GM19099 (cell line): Measurements from ENCODE around the gene EIF2S1.

Experiments used
- POLR2A ChIP-seq: IDR thresholded peaks from 3 replicates; pipeline ENCODE4 v1.6.1; 2011; ENCODE audit warnings: low read depth; ENCODE audit not compliant: insufficient read length; ENCODE audit errors: extremely low read depth

EIF2S1 gene

GRCh38 chr14:67359775-67360469 lies at the start of gene EIF2S1, which contains the start of gene ATP6V1D:
EIF2S1 (plus strand) TSS chr14:67360328; CDS start chr14:67364768, 4,440 bp downstream.
ATP6V1D (minus strand) TSS chr14:67359804; CDS start chr14:67359698, 106 bp downstream.
- peak; percentile 90 for TF ChIP-seq POLR2A

DNA sequence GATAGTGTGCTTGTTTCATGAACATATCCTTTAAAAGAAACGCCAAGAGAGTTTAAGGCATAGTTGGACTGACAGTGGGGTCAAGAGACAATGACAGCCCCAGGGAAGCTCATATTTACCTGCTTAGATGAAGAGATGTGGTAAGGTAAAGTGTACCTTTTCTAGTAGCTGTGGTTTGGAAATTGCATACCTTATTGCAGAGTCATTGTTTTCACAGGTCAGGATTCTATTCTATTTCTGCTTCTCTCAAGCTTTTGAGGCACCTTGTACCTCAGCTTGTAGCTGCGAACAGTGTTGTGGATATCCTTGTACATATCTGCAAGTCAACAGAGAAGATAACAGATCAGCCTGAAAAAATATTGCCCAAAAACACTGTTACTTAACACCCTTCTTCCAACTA lies 48.3 kb upstream of the EIF2S1 start:
- no peak for TF ChIP-seq POLR2A

- no peak for TF ChIP-seq POLR2A
Observed at GRCh38 chr14:67313153-67313552, 47.0 kb upstream of the EIF2S1 start.

- TF ChIP-seq POLR2A, result no peak
Observed at GRCh38 chr14:67317822-67318221, 42.3 kb upstream of the EIF2S1 start.

DNA sequence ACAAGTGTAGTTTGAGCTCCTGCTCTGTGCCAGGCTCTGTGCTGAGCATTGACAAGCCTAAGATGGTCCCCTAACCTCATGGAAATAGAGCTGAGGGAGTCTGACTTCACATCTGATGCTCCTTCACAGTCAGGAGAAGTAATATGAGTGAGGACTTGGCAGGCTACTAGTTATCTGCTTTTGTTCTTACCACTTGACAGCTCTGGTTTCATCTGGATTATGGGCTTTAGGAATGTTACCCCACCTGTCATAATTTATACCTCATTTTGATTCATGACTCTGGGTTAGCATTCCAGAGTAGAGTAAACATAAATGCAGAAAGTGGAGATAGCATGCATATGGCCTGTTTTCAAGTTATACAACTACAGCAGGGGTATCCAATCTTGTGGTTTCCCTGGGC lies 41.0 kb upstream of the EIF2S1 start:
- no peak for TF ChIP-seq POLR2A

DNA sequence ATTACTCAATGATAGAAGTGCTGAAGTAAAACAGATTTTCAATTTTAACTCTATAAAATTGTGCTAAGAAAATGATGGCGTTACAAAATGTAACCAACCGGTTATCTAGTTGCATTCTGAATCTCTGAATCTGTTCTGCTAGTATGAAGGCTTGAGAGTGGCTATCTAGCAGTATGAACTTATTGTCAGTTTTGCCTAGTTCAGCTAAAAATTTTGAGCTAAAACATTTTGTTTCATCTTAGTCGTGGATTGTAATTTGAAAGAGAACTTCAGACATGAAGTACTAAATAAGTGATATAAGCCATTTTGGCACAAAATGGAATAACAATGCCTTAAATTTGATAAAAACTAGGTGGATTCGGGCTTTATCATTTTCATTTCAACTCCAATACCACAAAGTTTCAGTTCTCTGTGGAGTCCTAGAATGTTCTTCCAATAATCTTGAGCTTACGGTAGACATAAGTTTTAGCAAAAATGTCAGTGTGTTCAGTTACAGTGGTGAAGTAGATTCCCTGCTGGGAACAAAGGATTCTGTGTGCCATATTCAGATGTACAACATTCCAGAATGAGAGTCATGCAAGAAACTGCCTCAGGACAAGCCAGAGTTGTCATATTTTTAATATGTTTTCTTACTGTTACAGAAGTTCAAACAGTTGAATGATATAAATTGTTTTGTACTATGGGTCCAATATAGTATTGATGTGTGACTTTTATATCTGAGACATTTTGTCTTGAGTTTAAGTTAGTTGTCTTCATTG lies 28.6 kb upstream of the EIF2S1 start:
- TF ChIP-seq POLR2A, result no peak

DNA sequence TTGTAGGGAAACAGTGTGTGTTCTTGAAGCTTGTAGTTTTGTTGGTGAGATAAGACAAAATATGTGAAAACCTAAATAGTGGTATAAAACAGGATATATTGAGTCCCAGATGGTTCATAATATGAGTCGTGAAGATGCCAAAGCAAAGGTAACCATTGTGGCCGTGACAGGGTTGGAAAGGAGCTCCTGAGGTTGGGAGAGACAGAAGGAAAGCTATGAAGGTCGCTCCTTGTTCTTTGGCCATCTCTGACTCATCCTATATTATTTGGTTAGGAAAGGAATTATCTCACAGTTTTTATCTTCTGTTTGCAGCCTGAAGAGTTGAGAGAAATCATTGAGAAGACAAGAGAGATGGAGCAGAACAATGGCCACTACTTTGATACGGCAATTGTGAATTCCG lies 27.7 kb upstream of the EIF2S1 start:
- TF ChIP-seq POLR2A, result no peak

DNA sequence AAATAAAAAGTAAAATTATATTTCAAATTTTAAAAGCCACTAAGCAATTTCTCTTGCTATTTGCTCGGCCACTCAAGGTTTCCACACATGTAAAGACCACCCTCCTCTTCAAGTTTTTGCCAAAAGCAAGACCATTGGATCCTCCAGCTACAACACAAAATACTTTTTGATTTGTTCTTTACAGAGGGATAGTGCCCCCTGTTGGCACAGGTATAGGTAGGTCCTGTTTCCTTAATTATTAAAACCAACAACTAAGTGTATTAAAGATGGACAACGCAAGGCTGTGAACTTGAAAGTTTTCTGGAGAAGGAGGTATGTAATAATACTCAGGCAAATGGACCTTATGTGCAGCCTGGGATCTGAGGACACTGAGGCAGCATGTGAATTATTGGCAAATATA lies 24.3 kb upstream of the EIF2S1 start:
- TF ChIP-seq POLR2A, result no peak

GRCh38 chr14:67343601-67344230 lies 16.4 kb upstream of the EIF2S1 start:
- no peak for TF ChIP-seq POLR2A

GRCh38 chr14:67345583-67345982 lies 14.5 kb upstream of the EIF2S1 start:
- no peak for TF ChIP-seq POLR2A

DNA sequence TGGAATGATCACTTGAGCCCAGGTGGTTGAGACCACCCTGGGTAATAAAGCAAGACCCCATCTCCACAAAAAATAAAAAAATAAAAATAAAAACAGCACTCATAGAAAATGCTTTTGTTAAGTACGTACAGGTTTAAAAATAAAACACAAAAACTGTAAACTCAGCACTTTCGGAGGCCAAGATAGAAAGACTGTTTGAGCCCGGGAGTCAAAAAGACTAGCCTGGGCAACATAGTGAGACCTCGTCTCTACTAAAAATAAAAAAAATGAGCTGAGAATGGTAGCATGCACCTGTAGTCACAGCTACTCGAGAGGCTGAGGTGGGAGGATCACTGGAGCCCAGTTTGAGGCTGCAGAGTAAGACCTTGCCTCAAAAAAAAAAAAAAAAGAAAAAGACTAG lies 8.1 kb upstream of the EIF2S1 start:
- no peak for TF ChIP-seq POLR2A

DNA sequence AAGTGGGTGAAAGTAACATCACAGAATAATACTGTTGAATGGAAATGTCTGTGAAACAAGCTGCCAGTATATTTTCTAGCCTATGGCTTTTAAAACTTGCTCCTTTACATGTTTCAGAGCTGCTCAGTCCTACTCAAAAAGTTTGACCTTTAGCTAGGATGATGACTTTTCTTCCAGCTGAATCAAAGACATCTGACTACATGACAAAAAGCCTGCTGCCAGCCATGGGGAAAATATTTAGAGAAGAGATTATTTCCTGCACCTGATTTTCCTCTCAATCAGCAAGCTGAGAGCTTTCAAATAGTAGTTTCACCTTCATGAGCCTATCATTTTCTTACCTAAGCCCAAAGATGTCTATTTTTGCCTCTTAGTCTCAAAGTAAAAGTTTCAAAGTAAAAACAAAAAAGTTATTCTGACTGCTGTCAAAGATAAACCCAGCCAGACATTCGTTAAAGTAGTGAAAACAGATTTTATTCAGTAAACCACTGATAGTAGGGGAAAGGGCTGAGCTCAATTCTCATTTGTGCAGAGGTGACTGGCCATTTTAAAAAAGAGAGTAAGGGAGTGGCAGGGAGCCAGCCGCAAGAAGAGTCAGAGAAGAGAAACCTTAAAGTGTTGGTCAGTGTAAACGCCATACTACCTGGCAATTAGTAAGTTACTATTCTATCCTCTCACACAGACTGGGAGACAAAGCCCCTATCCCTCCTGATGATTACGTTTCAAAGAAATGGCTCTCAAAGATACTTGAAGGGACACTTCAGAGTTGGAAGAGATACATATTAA lies 2.8 kb upstream of the EIF2S1 start:
- no peak for TF ChIP-seq POLR2A

DNA sequence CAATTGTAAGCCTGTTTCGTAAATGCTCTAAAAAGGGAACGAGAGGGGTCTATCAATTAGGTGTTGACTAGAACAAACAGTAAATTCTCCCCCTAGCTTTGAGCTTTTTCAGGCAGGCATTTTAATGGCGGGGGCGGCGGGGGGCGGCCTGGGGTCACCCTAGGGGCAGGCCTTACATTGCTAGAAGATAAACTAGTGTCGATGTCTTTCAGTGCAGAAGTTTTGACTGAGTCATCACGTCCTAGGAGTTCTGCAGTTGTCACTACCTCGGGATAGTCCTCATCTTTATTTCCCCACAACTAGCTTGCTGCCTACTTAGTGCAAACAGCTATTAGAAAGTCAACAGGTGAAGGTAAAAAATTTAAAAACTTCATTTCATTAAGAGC lies 2.2 kb upstream of the EIF2S1 start:
- no peak for TF ChIP-seq POLR2A

GRCh38 chr14:67358924-67359774 lies 979 bp upstream of the EIF2S1 start:
- TF ChIP-seq POLR2A, result peak; percentile 56
